GOT3 (cell line): Measurements from ENCODE around the gene NRXN3.
"Not testable (repeated sequence)": the region's sequence is repeated elsewhere in the genome, so short reads cannot be mapped to it uniquely, and the experiment has no call there.

ENCODE experiments used
- DNase-seq: peaks from one replicate; lab custom pipeline; 2025; ENCODE audit warnings: mixed read lengths; lab: John Stamatoyannopoulos, UW

The NRXN3 gene

DNA sequence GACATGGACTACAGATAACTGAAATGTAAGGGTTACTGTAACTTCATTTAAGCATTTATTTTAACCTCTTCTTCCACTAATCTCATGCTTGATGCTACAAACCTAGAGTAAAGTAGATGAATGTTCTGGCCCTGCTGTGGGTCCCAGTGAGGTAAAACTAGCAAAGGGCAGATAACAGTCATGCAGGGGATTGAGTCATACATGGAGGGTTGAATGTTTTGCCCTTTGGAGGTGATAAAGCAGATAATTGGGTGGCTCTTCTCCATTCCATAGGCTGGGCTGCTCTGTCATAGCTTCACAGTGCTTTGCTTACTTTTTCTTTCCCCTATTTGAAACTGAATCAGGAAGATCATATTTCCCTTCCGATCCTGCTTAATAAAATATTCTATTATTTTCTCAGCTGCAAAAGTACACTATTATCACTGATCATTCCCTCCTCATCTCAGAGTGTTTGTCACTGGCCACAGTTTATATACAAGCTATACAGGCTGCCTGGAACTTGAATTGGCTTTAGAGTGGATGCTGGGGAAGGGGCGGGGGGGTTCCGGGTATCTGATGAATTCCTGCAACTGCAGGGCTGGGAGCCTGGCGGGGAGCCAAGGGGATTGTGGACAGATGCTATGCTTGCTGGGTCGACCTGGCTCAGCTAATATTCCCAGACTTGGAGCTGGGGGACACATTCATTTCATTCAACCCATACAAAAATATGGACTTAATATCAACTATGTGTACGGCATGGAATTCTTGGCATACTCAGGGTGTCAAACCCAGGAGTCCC is 235.1 kb downstream of the NRXN3 start:
- DNase-seq = no peak

DNA sequence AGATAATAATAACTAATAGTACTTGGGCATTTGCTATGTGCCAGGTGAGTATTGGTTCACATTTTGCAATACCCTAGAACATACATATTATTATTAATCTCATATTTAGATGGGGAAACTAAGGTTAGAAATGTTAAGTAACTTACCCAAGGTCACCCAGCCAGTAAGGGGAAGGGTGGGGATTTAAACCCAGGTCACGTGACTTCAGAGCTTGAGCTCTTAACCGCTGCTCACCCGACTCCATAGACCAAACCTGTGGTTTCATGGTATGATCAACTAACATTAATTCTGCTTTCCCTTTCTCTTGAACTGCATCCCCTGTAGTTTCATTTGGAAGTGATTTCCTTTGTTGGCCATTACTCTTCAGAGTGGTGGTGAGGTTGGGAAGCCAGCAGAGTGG is 242.3 kb downstream of the NRXN3 start:
- DNase-seq = no peak

DNA sequence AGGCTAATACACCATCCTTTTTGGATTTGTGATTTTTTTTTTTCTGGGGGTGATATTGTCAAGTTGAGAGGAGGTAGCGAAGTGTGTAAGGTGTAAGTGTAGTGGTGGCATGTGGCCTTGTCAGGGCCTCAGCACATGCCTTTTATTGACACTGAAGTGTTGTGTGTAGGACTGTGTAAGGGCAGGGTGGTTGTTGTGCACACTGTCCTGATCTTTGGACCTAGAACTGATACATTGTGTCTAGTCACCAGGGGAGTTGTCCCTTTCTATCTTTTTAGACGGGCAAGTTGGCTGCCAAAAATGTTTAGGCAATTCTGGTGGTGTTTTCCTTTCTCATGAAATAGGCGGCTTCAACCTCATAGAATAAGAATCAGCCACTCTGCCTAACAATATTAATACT is 244.0 kb downstream of the NRXN3 start:
- DNase-seq = no peak

DNA sequence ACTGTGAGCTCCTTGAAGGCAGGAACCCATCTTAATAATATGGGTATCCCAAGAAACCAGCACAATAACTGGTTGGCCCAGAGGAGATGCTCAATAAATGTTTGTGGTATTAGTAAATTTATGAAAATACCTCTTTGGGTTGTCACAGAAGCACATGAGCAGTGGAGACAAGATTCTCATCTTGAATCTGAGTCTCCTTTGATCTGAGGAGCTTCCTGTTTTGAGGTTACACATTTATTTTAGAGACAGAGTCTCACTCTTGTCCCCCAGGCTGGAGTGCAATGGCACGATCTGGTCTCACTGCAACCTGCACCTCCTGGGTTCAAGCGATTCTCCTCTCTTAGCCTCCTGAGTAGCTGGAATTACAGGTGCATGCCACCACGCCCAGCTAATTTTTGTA is 247.4 kb downstream of the NRXN3 start:
- no peak for DNase-seq

DNA sequence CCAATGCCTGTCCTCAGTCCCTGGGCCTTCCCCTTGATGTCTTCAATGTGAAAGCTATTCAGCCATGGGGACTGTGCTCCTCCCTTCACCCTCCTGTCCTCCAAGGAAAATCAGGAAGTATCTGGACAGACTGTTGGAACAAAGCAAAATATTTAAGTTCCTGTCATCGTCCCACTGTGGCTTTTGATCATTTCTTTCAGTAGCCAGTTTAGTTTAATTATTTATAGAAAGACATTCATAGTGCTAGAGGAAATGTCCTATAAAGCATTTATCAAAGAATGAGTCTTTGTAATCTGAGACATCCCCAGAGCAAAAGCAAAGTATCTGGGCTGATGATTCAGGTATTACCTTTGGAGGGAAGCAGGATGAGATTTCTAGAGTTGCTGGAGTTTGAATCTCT is 254.1 kb downstream of the NRXN3 start:
- no peak for DNase-seq

DNA sequence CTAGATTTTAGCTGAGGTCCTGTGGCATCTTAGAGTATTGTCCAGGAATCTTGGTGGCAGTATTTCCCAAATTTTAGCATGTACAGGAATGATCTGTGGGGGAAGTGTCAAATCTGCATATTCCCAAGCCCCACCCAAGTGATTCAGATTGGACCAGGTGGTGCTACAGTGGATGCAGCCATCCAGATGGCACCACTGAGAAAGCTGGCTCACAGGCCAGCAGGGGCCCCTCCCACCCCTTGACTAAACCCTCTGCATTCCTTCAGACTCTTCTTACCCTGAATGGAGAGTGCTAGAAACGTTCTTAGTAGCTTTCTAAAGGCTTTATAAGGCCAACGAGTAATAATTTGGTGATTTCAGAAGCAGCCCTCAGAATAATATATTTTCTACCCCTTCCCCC is 255.2 kb downstream of the NRXN3 start:
- DNase-seq = no peak

DNA sequence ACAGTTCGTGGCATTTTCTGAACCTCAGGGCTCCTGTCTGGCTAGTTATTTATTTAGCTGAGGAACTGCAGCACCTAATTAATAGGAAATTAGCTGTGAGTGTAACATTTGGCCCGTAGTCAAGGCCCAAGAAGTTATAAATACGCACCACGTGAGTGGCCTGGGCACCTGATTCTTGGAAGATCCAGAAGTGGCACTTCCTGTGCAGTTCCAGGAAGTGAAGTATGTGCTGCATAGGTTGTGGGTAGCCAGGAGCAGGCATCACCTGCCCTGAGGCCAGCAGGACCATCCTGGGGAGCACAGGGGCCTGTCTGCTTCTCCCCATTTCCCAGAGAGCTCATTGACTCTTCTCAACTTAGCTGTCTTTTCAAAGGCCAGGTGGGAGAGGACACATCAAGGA is 255.6 kb downstream of the NRXN3 start:
- DNase-seq = no peak

DNA sequence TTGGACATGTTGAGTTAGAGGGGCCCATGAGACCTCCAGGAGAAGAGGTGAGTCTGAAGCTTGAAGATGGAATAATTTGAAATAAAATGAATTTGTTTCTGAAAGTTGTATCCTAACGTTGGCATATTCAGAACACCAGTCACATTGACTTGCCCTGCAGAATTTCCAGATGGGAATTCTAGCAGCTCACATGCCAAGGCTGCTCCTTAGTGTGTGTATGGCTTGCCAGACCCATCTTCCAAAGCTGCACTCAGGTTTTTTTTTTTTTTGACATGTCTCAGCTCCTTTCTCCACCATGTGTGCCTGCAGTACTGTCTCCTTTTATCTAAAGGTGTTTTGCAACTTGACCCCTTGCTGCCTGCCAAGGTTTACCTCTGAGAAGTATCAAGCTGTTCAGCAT is 261.9 kb downstream of the NRXN3 start:
- no peak for DNase-seq

DNA sequence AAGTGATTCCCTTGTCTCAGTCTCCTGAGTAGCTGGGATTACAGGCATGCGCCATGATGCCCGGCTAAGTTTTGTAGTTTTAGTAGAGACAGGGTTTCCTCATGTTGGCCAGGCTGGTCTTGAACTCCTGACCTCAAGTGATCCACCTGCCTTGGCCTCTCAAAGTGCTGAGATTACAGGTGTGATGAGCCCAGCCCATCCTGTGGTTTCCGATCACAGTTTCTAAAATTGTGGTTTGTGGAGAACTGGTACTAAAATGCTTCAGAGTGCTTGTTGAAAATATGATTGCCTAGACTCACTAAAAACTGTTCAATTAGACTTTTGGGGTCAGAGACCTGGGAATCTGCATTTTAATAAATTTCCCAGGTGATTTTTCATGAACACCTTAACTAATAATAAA is 267.3 kb downstream of the NRXN3 start:
- not testable (repeated sequence) for DNase-seq

DNA sequence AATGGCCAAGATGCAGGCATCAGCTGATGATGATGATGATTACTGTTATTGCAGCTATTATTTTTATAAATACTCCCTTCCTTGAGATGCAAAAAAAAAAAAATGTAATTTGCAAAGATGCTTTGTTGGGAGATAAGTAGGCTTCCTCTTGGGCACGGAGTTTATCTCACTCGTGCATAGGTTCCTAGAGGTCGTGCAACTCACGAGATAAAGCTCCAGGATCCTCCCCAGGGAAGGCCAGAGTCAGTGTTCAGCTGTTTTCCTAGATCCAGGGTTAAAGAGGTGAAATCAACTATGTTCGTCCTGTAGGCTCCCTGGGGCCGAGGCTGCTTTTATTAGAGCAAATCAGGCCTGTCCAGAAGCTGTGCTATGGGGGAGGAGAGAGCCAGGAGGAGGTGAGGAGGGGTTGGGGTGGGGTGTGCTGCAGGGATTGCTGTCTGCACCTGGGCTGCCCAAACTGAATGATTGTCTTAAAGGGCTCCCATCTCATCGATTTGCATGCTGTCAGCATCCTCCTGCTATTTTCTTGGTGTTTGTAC is 270.3 kb downstream of the NRXN3 start:
- no peak for DNase-seq

DNA sequence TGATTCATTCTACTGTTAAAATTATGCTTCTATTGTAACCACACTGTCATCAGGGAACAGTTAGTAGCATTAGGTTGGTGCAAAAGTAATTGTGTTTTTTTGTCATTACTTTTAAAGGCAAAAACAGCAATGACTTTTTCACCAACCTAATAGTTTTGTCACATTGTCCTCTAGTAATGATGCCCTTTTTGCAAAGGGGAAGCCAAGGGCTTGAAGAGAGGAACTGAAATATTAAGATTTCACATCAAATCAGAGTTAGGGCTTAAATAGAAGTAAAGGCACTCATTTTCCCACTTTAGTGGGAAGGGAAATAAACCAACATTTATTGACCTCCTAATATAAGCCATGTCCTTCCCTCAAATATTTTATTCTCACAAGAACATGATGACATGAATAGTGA is 273.7 kb downstream of the NRXN3 start:
- DNase-seq = no peak

DNA sequence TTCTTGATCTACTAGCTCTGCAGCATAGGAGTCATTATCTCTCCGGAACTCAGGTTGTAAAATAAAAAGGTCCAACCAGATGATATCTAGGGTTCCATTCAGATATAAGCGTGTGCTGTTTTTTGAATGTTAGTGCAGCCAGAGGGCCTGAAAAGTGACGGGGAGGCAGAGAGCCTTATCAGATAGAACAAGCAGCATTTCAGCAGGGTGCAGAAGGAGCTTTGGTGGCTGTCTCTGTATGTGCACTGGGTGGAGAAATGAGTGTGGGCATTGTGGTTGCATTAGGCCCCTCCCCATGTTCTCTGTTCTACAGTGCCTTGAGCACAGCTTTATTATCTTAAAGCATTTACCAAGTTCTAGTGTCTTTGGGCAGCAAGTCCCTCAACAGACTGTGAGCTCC is 275.1 kb downstream of the NRXN3 start:
- DNase-seq = no peak

DNA sequence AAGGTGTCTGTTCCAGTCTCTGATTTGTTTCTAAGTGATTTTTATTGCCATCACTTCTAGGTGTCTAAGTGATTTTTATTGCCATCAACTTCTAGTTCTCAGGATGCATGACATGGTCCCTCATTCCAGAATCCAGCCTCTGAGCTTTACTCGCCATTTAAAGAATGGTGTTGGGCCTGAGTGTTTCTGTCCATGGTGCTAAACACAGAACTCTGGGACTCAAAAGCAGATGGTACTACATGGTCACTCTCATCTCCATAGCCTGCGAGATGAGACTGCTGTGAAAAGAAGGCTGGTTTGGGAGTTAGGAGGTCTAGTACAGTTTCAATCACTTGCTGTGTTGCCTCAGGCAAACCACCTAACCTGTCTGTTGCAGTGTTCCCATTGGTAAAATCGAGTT is 276.6 kb downstream of the NRXN3 start:
- no peak for DNase-seq

DNA sequence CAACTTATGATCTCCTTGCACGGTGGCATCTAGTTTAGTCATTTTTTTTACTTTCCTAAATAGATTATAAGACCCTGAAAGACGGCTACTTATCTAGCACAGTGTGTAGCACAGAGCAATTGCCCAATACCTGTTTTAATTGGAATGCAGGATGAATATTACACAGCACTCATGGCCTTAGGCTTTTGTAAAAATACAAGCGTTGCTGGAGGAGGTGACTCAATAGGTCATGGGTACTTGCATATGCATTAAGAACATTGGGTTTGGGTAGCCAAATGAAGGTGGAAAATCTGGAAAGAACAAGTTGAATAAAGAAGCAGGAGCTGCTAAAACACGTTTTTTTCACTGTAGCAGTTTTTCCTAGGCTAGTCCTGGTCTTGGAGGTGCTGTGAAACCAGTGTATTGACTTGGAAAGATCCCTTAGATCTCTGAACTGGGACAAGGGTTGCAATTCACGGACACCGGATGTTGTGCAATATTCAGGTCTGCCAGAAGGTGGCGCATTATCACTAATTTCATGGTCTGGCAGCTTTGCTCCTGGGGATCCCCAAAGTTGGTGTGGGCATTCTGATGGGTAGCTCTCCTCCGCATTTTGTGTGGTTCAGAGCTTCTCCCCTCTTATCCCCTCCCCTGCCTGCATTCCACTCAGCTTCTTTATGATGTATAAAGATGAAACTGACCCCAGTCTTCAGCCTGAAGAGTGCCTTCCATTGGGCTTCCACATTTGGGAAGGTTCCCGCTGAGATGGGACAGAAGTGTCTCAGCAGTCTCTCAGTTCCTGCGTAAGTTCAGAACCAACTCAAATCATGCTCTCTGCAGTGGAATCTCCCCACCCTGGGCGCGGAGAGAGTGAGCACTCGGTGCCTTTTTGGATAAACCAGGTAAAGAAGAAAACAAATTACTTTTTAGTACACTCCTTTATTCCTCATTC is 278.3 kb downstream of the NRXN3 start:
- DNase-seq = no peak

DNA sequence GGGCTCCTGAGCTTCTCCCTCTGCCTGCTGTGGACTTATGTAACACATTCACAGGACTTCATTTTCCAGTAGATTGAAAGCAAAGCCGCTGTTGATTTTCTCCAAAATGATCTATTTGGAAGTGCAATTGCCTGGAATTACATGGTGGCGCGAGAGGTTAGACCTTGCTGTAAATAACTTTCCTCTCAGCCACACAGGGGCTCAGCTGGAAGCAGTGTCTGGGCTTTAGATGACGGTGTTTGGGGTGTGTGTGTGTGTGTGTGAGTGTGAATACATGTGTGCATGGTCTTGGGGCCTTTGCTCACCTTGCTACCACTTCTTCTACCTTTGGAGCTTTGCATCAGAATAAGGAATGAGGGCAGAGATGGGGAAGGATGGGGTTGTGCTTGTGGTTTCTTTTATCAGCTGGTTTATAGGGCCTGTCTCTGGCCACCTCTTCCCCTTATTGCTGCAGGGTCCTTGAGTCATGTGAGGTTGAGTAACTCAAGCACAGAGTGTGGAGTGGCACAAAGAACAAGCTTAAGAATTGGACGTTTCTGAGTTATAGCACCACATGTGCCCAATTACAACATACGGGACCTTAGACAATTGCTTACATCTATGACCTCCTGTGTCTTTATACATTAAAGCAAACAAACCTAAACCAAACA is 280.6 kb downstream of the NRXN3 start:
- no peak for DNase-seq

DNA sequence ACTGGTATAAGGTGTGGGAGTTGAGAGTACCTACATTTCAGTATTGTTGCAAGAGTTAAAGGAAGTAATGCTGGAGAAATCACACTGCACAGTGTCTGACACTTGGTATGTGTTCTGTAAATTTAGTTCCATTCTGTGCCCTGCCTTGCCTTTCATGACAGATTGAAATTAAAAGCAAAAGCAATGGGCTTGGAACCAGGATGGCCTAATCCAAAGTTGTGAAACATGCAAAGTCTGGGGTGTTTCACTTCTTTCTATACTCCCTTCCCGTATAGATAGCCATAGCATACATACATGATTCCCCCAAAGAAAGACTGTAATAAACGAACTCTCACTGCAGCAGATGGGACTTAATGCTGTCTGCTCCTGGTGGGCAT is 281.1 kb downstream of the NRXN3 start:
- DNase-seq = no peak

DNA sequence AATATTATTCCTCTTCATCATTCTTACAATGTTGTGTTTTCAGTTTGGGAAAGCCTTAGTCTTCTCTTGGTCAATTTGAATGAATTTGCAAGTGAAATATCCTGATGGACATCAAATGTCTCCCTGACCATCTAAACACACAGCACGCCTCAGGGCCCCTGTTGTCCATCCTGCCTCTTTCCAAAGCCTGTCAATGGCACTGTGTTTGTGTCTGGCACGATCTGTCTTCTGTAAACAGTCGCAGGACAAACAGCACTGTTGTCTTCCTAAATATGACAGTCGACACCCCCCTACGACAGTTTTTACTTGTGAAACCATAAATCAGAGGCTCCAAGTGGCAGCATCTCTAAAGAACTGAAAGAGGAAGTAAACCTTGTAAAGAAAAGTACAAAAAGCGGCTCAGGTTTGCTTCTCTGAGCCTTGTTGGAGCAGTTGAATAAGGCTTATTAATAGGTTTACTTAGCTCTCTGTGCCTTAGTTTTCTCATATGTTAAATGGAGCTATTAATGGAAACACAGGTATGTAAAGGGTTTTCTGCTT is 285.8 kb downstream of the NRXN3 start:
- DNase-seq = no peak

DNA sequence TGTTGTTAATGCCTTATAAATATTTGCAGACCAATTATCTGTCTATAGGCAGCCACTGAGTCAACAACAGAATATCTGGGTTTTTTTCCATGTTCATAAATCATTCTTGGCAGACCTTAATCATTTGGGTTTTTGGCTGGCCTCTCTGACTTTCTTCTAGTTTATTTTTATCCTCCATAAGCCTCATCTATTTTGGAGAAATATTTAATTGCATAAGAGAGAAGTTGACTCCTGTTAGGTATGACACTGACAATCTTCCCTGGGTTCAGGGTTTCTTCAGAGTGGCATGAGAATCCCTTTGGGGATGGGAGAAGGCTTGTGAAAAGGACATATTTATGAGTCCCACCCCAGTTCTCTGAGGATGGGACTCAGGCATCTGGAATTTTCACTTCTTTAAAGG is 299.8 kb downstream of the NRXN3 start:
- no peak for DNase-seq

DNA sequence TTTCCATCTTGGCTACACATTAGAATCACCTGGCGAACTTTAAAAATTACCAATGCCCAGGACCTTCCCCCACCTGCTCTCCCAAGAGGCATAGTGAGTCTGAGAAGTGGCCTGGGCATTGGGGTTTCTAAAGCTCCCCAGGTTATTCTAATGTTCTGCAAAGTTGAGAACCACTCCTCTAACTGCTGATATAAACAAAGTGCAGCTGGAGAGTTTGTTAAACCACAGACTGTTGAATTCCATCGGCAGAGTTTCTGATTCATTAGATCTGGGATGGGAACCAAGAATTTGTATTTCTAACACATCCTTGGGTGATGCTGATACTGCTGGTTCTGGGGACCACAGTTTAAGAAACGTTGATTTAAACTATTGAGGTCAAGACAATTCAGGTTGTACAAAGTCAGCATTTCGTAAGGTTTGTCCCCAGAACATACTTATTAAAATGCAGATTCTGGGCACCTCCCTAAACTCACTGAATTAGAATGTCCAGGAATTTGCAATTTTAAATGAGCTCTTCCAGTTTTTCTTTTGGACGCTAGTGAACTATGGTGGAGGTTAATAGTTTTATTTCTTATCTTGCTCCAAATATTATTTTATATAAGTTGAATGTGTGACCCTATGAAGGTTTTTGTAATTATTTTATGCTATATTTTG is 309.1 kb downstream of the NRXN3 start:
- no peak for DNase-seq

DNA sequence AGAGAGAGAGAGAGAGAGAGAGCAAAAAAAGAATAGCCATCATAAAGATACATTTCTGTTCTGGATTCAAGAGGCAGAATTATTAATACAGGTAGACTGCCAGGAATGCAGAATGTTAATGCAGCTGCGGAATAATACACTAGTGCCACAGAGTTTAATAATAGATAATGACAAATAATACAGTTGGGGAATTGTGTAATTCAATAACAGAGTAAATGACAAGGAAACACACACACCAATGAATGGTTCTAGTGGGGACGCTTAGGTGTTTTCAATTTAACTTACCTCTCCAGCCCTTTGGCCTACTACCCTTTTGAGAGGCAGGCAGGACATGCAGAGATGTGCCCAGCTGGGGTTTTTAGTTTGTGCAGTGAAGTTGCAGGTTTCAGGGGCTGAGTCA is 313.9 kb downstream of the NRXN3 start:
- no peak for DNase-seq

DNA sequence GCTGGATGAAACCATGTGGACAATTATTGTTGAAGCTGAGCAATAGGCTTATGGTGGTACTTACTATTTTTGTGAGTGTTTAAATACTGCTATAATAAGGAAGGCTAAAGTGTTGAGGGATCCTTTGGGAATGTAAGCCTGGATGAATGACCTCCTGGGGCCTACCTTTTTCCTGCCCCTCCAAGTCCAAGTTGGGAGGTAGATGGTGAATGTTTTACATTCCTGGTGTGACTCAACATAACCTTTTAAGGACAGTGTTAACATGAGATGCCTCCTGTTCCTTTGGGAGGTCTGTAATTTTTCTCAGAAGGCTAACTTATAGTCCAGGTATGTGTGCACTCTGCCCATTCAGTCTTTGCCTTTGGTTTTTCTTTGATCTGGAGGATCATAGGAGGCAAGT is 315.9 kb downstream of the NRXN3 start:
- DNase-seq = no peak

DNA sequence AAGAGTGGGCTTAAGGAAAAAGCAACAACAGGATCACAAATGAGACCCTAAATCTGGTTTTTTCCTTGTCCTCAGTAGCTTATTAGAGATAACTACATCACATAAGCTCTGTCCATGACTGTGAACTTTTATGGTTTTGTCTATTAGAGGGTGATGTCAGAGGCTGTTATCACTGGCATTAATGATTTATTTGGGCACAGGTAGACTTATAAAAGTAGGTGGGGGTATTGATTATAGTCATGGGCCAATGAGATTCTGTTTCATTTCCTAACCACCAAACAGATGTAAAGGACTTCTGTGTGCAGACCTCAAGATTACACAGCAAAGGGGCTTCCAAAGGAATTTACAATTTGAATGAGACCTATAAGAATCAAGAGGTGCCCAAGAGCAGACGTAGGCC is 316.4 kb downstream of the NRXN3 start:
- DNase-seq = no peak
